Esophagus squamous epithelium (tissue), 5 donors: Measurements from ENCODE around the gene LPP. TPM values are rescaled to one million over a fixed set of nuclear protein-coding genes. Genes with fewer than 3 reads are reported as not detected.
"Not testable (repeated sequence)": the region's sequence is repeated elsewhere in the genome, so short reads cannot be mapped to it uniquely, and the experiment has no call there.

Source experiments
- DNase-seq: peaks from one replicate; lab custom pipeline; 2025; lab: John Stamatoyannopoulos, UW
- H3K27ac ChIP-seq, 4 donors: fragments of 200-600 bp; sonication (generic); one replicate each; pipeline ENCODE4 v1.5.1; 2016 to 2019; ENCODE audit warnings: mild to moderate bottlenecking in 1 of 4
- H3K27me3 ChIP-seq, 4 donors: fragments of 200-600 bp; sonication (generic); 1 replicate in 3 of 4; 2 replicates in 1 of 4; pipeline versions ENCODE4 v1.5.1 to v1.6.0; 2017 to 2021; ENCODE audit warnings: antibody characterized with exemption in 1 of 4
- H3K36me3 ChIP-seq, 3 donors: fragments of 200-600 bp; sonication (generic); one replicate each; pipeline ENCODE4 v1.5.1; 2016 to 2019
- H3K4me1 ChIP-seq, 3 donors: fragments of 200-600 bp; sonication (generic); one replicate each; pipeline ENCODE4 v1.5.1; 2017 to 2019
- H3K4me3 ChIP-seq, 4 donors: fragments of 200-600 bp; sonication (generic); 1 replicate in 3 of 4; 2 replicates in 1 of 4; pipeline ENCODE4 v1.5.1; 2016 to 2019; ENCODE audit warnings: mild to moderate bottlenecking in 2 of 4, moderate library complexity in 1 of 4
- H3K9me3 ChIP-seq, 3 donors: fragments of 200-600 bp; sonication (generic); one replicate each; pipeline ENCODE4 v1.5.1; 2016 to 2019
- POLR2A ChIP-seq, 4 donors: fragments of 450-650 bp; IDR thresholded peaks; one replicate each; pipeline ENCODE4 v1.6.1; 2017; ENCODE audit warnings: antibody characterized with exemption in 4 of 4, mild to moderate bottlenecking in 4 of 4, moderate library complexity in 3 of 4
- WGBS, 2 donors: methylation state at CpG; one replicate each; pipeline ENCODE4 v1.1.5; 2018; 5-methylcytosine and 5-hydroxymethylcytosine counted together
- intact Hi-C: fragments of 100-400 bp; cut with DNase I; formaldehyde crosslinking; loops from one replicate; pipeline ENCODE4 v1.15.0; 2022
- total RNA-seq, 4 donors: library from RNA; depleted of rRNA; stranded (reverse); fragments of >200 nt; gene quantifications; one replicate each; pipeline ENCODE4 v1.1.0, GENCODE V29; 2016
- TF ChIP-seq, protein P1 (sequence below), 6 experiments: fragments of 450-650 bp in 4 of 6; fragments of 200-600 bp in 2 of 6; sonication (generic) in 2 of 6; IDR thresholded peaks; one replicate each; pipeline ENCODE4 v1.5.1; 2016 to 2019; ENCODE audit warnings: antibody characterized with exemption in 6 of 6, mild to moderate bottlenecking in 4 of 6, moderate library complexity in 4 of 6
- donor health status: DM: yes; HTN: yes; CAD: no.

Gene LPP
- total RNA-seq, 4 donors from 2014 or later, result 41.4 to 369 (median 97.3) TPM

DNA sequence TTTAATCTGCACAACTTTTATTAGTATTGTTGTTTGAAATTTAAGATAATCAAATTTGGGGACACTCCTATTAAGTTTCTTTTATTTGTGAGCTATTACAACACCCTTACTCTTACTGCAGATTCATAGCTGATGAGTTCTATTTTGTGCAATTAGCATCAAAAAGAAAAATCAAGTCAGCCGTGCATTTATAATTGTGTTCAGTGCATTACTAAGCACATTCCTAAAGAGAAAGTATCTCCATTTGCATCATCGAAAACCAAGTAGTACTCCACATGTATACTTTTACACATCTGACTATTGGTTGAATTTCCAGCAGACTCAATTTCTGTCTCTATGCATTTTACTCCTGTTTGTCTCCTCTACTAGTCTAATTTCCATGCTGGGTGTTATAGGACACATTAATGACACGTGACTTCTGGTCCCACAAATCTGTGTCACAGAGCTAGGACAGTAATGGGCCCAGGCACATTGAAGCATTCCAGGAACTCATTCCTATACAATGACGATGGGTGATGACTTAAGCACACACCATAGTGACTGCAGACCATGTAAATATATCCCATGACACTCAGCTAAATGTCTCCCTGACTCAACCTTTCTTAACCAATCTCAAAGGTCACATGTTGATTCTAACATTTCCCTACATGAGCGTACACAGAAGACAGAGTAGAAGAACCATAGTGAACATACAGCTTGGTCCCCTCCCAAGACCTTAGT, 477.5 kb downstream of the LPP start:
- Histone ChIP-seq H3K27ac (no peak overlapping the region), H3K9me3 (no peaks in the 10 kb centered on the region), H3K36me3 (no peaks in the 10 kb centered on the region), H3K27me3 (no peaks in the 10 kb centered on the region), H3K4me1 (peaks cover 0 to 36% (median 18%) of the 10 kb centered on the region in 3 donors), H3K4me3 (no peak overlapping the region)
- no peak for TF ChIP-seq POLR2A (IDR thresholded peaks at IDR 0.05)
- TF ChIP-seq, protein P1, sequence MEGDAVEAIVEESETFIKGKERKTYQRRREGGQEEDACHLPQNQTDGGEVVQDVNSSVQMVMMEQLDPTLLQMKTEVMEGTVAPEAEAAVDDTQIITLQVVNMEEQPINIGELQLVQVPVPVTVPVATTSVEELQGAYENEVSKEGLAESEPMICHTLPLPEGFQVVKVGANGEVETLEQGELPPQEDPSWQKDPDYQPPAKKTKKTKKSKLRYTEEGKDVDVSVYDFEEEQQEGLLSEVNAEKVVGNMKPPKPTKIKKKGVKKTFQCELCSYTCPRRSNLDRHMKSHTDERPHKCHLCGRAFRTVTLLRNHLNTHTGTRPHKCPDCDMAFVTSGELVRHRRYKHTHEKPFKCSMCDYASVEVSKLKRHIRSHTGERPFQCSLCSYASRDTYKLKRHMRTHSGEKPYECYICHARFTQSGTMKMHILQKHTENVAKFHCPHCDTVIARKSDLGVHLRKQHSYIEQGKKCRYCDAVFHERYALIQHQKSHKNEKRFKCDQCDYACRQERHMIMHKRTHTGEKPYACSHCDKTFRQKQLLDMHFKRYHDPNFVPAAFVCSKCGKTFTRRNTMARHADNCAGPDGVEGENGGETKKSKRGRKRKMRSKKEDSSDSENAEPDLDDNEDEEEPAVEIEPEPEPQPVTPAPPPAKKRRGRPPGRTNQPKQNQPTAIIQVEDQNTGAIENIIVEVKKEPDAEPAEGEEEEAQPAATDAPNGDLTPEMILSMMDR (IDR thresholded peaks at IDR 0.05), result no peak
- no peak for DNase-seq
- WGBS, 2 donors, result 58 to 79% methylated on average over 5 of the region's 5 CpGs
- intact Hi-C loops, result no loop called here

DNA sequence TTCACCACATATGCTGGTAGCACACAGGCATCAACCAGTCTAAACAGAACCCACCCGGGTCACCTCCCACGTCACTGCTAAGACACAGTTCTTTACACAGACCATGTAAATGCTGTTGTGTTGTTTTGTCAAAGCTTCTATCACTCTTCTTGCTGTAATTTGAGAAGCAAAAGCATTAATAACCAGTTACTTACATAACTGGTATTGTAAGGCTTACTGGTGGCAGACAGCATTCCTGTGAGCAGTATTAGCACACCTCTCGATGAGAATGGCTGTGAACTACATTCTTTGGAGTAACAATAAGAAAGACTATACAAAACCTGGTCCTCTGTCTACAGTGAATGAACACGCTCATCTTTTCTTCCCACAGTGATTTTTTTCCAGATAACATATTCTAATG, 479.2 kb downstream of the LPP start:
- intact Hi-C loops, result no loop called here
- Histone ChIP-seq H3K9me3 (no peaks in the 10 kb centered on the region), H3K27ac (peak overlapping the region in 3 of 4 donors; percentile 6 to 46 (median 38)), H3K4me3 (no peak overlapping the region), H3K4me1 (peaks cover 0 to 36% (median 18%) of the 10 kb centered on the region in 3 donors), H3K27me3 (no peaks in the 10 kb centered on the region), H3K36me3 (no peaks in the 10 kb centered on the region)
- no peak for DNase-seq
- no peak for TF ChIP-seq POLR2A (IDR thresholded peaks at IDR 0.05)
- TF ChIP-seq, protein P1 (IDR thresholded peaks at IDR 0.05), result no peak
- 61 to 77% methylated on average over 4 of the region's 4 CpGs for WGBS, 2 donors

DNA sequence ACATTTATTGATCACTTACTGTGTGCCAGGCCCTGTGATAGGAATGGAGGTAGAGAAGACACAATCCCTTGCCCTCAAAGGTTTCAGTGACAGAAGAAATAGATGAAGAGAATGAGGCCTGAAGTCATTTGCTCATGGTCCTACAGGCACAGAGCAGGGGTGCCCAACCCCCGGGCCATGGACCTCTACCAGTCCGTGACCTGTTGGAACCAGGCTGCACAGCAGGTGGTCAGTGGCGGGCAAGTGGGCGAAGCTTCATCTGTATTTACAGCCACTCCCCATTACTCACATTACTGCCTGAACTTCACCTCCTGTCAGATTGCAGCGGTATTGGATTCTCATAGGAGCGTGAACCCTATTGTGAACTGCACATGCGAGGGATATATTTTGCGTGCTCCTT, 480.3 kb downstream of the LPP start:
- TF ChIP-seq, protein P1 (IDR thresholded peaks at IDR 0.05), result no peak
- TF ChIP-seq POLR2A (IDR thresholded peaks at IDR 0.05), result no peak
- H3K27ac ChIP-seq, result peak overlapping the region in 3 of 4 donors; percentile 6 to 70 (median 19)
- 93% methylated on average over 6 to 8 of the region's 8 CpGs for WGBS, 2 donors
- H3K9me3 ChIP-seq, result no peaks in the 10 kb centered on the region
- no peak for DNase-seq
- intact Hi-C loops, result no loop called here
- H3K4me1 ChIP-seq, result peaks cover 0 to 36% (median 18%) of the 10 kb centered on the region in 3 donors
- H3K4me3 ChIP-seq, result no peak overlapping the region
- H3K36me3 ChIP-seq, result no peaks in the 10 kb centered on the region
- H3K27me3 ChIP-seq, result no peaks in the 10 kb centered on the region

DNA sequence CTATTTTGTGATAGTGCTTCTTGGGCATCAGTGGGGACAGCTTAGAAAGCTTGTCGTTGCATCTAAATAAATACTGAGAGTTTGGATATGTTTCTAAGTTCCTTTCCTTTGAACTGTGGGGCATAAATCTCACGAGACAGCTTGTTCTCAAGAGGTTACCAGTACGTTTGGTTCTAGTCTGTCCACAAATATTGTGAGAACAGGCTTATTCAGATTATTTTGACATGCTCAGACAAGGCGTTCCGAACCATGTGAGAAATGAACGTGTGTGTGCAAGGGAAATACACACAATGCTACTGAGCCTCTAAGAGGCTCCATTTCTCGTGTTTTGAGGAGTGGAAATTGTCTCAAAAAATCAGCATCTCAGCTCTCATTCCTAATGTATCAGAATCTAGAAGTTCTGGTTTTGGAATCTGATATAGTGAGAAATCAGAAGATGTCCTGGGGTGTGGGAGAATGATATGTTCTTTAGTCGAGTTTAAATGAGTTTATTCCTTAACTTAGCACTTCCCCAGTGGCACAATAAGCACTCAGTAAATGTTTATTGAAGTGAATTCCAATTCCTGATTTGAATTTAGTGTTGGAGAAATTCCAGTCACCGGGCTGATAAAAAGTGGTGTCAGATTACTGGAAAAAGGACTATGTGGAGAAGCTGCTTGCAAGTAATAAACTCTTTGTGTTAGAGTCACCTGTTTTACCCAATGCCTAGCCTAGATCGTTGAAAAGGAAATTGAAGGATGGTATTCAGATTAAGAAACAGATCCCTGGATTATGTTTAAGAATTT, 481.5 kb downstream of the LPP start:
- no peaks in the 10 kb centered on the region for H3K9me3 ChIP-seq
- DNase-seq, result no peak
- no peaks in the 10 kb centered on the region for H3K36me3 ChIP-seq
- H3K4me1 ChIP-seq, result peaks cover 0 to 36% (median 18%) of the 10 kb centered on the region in 3 donors
- intact Hi-C loops, result no loop called here
- H3K4me3 ChIP-seq, result no peak overlapping the region
- 32 to 34% methylated on average over 10 of the region's 10 CpGs for WGBS, 2 donors
- peak overlapping the region; percentile 24 to 70 (median 35) for H3K27ac ChIP-seq
- no peak for TF ChIP-seq POLR2A (IDR thresholded peaks at IDR 0.05)
- TF ChIP-seq, protein P1 (IDR thresholded peaks at IDR 0.05), result no peak
- H3K27me3 ChIP-seq, result no peaks in the 10 kb centered on the region

DNA sequence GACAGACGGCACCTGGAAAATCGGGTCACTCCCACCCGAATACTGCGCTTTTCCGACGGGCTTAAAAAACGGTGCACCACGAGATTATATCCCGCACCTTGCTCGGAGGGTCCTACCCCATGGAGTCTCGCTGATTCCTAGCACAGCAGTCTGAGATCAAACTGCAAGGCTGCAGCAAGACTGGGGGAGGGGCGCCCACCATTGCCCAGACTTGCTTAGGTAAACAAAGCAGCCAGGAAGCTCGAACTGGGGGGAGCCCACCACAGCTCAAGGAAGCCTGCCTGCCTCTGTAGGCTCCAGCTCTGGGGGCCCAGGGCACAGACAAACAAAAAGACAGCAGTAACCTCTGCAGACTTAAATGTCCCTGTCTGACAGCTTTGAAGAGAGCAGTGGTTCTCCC, 482.3 kb downstream of the LPP start:
- not testable (repeated sequence) for DNase-seq
- Histone ChIP-seq H3K4me1 (peaks cover 0 to 42% (median 18%) of the 10 kb centered on the region in 3 donors), H3K27ac (peak overlapping the region; percentile 24 to 70 (median 35))

More for the DNA sequence above, 482.3 kb downstream of the LPP start:
- H3K9me3 ChIP-seq, intact Hi-C loops, H3K36me3 ChIP-seq, H3K27me3 ChIP-seq, H3K4me3 ChIP-seq: not testable (repeated sequence)
- 96% methylated on average over 11 of the region's 13 CpGs; no CpG with 5 or more reads in 1 of the 2 donors for WGBS, 2 donors
